Melanocyte of skin (primary cell): ENCODE data around the gene DUSP19. TPM values are rescaled to one million over a fixed set of nuclear protein-coding genes. Genes with fewer than 3 reads are reported as not detected.

Experiments used
- small RNA-seq, 2 donors: library from RNA; depleted of rRNA; stranded (forward); fragments of <200 nt; gene quantifications; one replicate each; pipeline ENCODE3, GENCODE V24; 2012
- total RNA-seq, 2 donors: library from RNA; depleted of rRNA; stranded (reverse); fragments of >200 nt; gene quantifications; 2 replicates each; pipeline ENCODE4 v1.2.3, GENCODE V29; 2012

Gene DUSP19, protein sequence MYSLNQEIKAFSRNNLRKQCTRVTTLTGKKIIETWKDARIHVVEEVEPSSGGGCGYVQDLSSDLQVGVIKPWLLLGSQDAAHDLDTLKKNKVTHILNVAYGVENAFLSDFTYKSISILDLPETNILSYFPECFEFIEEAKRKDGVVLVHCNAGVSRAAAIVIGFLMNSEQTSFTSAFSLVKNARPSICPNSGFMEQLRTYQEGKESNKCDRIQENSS
- total RNA-seq: 1 to 10 TPM; 3.0 to 3.8 TPM

DNA sequence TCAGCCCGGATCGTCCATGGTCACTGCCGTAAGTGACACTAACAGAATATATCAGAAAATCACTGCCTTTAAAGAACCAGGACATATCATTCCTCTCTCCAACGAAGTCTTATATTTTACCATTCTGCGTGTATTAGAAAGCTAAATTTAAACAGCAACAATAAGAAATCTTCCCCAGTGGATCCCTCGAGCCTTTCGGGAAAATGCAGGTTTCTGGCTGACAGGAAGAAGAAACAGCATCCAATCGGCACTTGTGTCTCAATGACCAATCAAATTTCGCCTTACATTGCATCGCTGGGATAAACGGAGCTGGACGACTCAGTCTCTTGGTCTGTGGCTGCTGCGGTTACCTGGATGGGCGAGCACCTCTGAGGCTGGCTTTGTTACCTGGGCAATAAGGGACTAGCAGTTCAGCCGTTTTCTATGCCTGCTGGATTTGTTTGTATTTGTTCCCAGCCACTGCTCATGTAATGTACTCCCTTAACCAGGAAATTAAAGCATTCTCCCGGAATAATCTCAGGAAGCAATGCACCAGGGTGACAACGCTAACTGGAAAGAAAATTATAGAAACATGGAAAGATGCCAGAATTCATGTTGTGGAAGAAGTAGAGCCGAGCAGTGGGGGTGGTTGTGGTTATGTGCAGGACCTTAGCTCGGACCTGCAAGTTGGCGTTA is at the start of gene DUSP19:
Gene DUSP19 (plus strand): TSS at position 284 of the 675 bp plus-strand sequence. CDS start 187 bp downstream, at position 471.

DNA sequence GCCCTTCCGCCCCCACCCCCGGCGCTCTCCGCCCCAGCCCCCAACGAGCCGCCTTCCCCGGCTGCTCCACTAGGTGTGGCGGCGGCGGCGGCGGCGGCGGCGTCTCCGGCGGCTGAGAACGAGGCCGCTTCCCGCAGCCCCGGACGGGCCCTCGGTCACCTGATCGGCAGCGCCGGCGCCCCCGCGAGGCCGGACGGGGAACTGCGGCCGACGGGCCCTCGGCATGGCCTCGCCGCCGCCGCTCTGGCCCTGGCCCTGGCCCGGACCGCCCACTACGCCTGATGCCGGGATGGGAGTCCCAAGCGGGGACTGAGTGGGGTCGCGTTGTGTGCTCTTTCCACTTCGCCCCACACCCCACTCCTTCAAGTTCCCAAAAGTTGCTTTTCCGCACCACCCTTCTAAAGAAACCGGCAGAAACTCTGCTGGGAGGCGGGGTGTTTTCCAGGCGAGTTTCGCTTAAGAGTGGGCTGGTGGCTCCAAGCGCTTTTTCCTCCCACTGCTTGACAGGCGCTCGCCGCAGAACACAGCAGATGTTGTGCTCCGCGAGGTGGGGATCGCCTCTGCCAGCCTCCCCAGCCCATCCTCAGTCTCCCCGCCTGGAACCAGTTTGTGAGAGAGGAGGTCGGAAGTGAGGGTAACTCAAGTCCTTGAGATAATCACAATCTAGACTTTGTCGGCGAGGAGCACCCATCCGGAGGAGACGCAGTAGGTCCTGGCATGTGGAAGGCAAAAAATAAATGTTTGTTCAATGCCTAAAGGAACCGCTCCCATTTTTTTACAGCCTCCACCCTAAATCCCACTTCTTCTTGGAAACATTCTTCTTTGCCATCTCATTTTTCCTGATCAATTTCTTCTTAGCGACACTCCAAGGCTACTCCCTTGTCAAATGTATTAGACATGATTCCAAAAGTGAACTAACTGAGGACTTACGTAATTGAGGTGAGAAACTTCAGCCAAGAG is 39.9 kb upstream of the DUSP19 start, which contains the start of gene NCKAP1:
Gene NCKAP1 (minus strand): TSS at position 117 of the 960 bp plus-strand sequence. CDS start 358 bp downstream, outside the sequence.

DNA sequence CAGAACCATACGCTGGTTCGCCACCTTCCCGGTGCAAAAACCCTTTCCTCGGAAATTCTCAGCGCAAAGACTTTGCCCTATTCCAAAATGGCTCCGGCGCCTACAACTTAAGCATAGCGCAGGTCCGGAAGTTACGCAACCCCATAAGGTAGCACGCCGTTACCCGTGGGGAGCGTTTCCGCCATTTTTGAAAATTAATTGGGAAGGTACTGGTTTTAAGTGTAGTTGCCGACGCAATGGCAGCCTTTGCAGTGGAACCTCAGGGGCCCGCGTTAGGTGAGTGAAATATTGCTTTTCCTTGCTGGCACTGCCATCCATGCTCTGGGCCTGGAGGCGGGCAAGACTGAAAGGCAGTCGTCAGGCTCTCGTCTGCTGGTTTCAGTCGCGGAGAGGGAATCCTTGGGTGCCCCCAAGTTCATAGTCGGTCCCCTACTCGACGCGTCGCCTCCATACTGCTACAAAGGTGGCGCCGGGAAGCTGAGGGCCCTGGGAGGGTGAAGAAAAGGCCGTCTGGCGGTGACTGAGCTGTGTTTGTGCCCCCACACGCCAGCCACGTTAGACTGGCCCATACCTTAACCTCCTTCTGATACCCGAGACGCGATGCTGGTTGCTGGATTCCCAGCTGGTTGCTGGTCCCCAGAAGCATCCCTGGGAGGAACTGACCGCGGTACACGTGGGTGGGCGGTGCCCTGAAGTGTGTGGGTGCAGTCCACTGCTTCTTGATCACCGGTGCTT is 45.8 kb downstream of the DUSP19 start, which contains the start of gene NUP35:
Gene NUP35 (plus strand): TSS at position 222 of the 735 bp plus-strand sequence. CDS start 15 bp downstream, at position 237.

Small RNAs within 50 kb of the gene (small RNA-seq; reads per million reads assigned to genes)
- gene RF00599: 0 reads per million in 2 donors

Other genes with a start within 250 kb of the DUSP19 start
- gene FRZB, start 212.1 kb upstream of the DUSP19 start, total RNA-seq: under 1 TPM; 0.33 to 0.34 TPM
- gene NCKAP1, start 40.3 kb upstream of the DUSP19 start, total RNA-seq: 100 to 1,000 TPM; 115 to 172 TPM
- gene NUP35, start 45.7 kb downstream of the DUSP19 start, total RNA-seq: 10 to 100 TPM; 14.8 to 37.0 TPM